NB4 (cell line): ENCODE data around the gene FNDC5.

Experiments
- POLR2A ChIP-seq: IDR thresholded peaks from 2 replicates; pipeline ENCODE4 v1.6.1; 2011; ENCODE audit warnings: mild to moderate bottlenecking; ENCODE audit not compliant: insufficient read length; ENCODE audit errors: extremely low read depth
- TF ChIP-seq, protein P1 (sequence below): IDR thresholded peaks from one replicate; pipeline ENCODE4 v1.5.1; 2012; ENCODE audit warnings: low read depth, low read length

DNA sequence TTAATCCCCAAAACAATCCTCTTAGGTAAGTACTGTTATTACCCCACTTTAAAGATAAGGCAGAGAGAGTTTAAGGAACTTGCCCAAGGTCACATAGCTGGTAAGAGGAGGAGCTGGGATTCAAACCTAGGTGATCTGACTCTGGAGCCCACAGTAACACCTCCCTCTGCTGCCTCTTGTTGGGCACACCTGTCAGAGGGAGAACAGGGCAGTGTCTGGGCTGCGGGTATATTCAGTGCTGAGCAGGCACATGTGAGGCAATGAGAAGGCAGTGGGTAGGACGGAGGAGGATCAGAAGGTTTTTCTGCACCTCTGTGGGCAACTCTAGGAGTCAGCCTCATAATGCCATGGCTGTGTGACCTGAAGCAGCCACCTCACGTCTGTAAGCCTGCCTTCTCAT lies 17.4 kb upstream of the FNDC5 start:
- TF ChIP-seq, protein P1, sequence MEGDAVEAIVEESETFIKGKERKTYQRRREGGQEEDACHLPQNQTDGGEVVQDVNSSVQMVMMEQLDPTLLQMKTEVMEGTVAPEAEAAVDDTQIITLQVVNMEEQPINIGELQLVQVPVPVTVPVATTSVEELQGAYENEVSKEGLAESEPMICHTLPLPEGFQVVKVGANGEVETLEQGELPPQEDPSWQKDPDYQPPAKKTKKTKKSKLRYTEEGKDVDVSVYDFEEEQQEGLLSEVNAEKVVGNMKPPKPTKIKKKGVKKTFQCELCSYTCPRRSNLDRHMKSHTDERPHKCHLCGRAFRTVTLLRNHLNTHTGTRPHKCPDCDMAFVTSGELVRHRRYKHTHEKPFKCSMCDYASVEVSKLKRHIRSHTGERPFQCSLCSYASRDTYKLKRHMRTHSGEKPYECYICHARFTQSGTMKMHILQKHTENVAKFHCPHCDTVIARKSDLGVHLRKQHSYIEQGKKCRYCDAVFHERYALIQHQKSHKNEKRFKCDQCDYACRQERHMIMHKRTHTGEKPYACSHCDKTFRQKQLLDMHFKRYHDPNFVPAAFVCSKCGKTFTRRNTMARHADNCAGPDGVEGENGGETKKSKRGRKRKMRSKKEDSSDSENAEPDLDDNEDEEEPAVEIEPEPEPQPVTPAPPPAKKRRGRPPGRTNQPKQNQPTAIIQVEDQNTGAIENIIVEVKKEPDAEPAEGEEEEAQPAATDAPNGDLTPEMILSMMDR: no peak
- no peak for TF ChIP-seq POLR2A
